ENCODE measurements around the gene CCR7.
"Not testable (repeated sequence)": the region's sequence is repeated elsewhere in the genome, so short reads cannot be mapped to it uniquely, and the experiment has no call there.

CCR7 gene

GRCh38 chr17:40555296-40556190, 9.7 kb downstream of the CCR7 start:
- intact Hi-C loops (cut with DNase I) = loop anchor here (10.0 kb wide), 1 partner anchor 251 kb away; the partner anchor contains the start of gene RARA
- peak in 7 of 42 donors; percentile 5 to 40 (median 22) for DNase-seq

GRCh38 chr17:40554646-40555295, 10.5 kb downstream of the CCR7 start:
- DNase-seq = peak in 8 of 42 donors; percentile 2 to 41 (median 28)
- intact Hi-C loops (cut with DNase I) = loop anchor here (10.0 kb wide), 1 partner anchor 250 kb away; the partner anchor contains the start of gene RARA

GRCh38 chr17:40553694-40554534, 11.4 kb downstream of the CCR7 start:
- intact Hi-C loops (cut with DNase I) = loop anchor here (10.0 kb wide), 1 partner anchor 249 kb away; the partner anchor contains the start of gene RARA
- DNase-seq = peak; percentile 56 to 92 (median 77)

- intact Hi-C loops (cut with DNase I) = loop anchor here (10.0 kb wide), 1 partner anchor 248 kb away; the partner anchor contains the start of gene RARA
- DNase-seq = peak in 7 of 42 donors; percentile 5 to 51 (median 35)
These were observed 12.2 kb downstream of the CCR7 start for GRCh38 chr17:40552806-40553693.

GRCh38 chr17:40551879-40552768, 13.1 kb downstream of the CCR7 start:
- DNase-seq = peak in 25 of 42 donors; percentile 7 to 71 (median 51)
- intact Hi-C loops (cut with DNase I) = loop anchor here (10.0 kb wide), 1 partner anchor 247 kb away; the partner anchor contains the start of gene RARA

GRCh38 chr17:40551091-40551878, 14.0 kb downstream of the CCR7 start:
- intact Hi-C loops (cut with DNase I) = loop anchor here (10.0 kb wide), 1 partner anchor 246 kb away; the partner anchor contains the start of gene RARA
- DNase-seq = peak in 11 of 42 donors; percentile 3 to 37 (median 13)

GRCh38 chr17:40550608-40551007, 14.7 kb downstream of the CCR7 start:
- DNase-seq = peak in 14 of 42 donors; percentile 5 to 41 (median 14)
- intact Hi-C loops (cut with DNase I) = loop anchor here (10.0 kb wide), 1 partner anchor 246 kb away; the partner anchor contains the start of gene RARA

- peak in 13 of 42 donors; percentile 5 to 36 (median 11) for DNase-seq
- intact Hi-C loops (cut with DNase I) = loop anchor here (10.0 kb wide), 2 partner anchors 54 to 134 kb away; partner anchors contain the start of gene TOP2A
These were observed 16.1 kb downstream of the CCR7 start for GRCh38 chr17:40548982-40549685.

- intact Hi-C loops (cut with DNase I) = loop anchor here (10.0 kb wide), 2 partner anchors 54 to 134 kb away; partner anchors contain the start of gene TOP2A
These were observed 16.7 kb downstream of the CCR7 start for GRCh38 chr17:40548491-40548981.

GRCh38 chr17:40547785-40548478, 17.3 kb downstream of the CCR7 start:
- intact Hi-C loops (cut with DNase I) = loop anchor here (10.0 kb wide), 2 partner anchors 53 to 133 kb away; partner anchors contain the start of gene TOP2A
- DNase-seq = peak in 5 of 42 donors; percentile 1 to 17 (median 2)

More at GRCh38 chr17:40548491-40548981, 16.7 kb downstream of the CCR7 start:
- DNase-seq = peak in 7 of 42 donors; percentile 1 to 11 (median 4)

GRCh38 chr17:40547079-40547784, 18.0 kb downstream of the CCR7 start:
- intact Hi-C loops (cut with DNase I) = loop anchor here (10.0 kb wide), 2 partner anchors 52 to 132 kb away; partner anchors contain the start of gene TOP2A
- DNase-seq = peak in 12 of 42 donors; percentile 4 to 41 (median 13)

GRCh38 chr17:40546497-40546896, 18.8 kb downstream of the CCR7 start:
- intact Hi-C loops (cut with DNase I) = loop anchor here (10.0 kb wide), 2 partner anchors 52 to 132 kb away; partner anchors contain the start of gene TOP2A

GRCh38 chr17:40545660-40546059, 19.6 kb downstream of the CCR7 start:
- intact Hi-C loops (cut with DNase I) = loop anchor here (10.0 kb wide), 2 partner anchors 51 to 131 kb away; partner anchors contain the start of gene TOP2A
- peak in 6 of 42 donors; percentile 0 to 28 (median 14) for DNase-seq

More at GRCh38 chr17:40546497-40546896, 18.8 kb downstream of the CCR7 start:
- DNase-seq = not testable (repeated sequence)

Measured in head of caudate nucleus (tissue), 42 donors.